Sigmoid colon (tissue), 7 donors: ENCODE results near the gene COPB2. TPM values are rescaled to one million over a fixed set of nuclear protein-coding genes. Genes with fewer than 3 reads are reported as not detected.

Experiments
- DNase-seq: peaks from one replicate; pipeline ENCODE4 v3.0.0-alpha.2; 2019
- H3K27ac ChIP-seq, 4 donors: fragments of 200-600 bp; sonication (generic); one replicate each; pipeline ENCODE4 v1.5.1; 2016 to 2019; ENCODE audit warnings: mild to moderate bottlenecking in 1 of 4
- H3K27me3 ChIP-seq, 3 donors: fragments of 200-600 bp; sonication (generic); one replicate each; pipeline ENCODE4 v1.5.1; 2019; ENCODE audit warnings: mild to moderate bottlenecking in 1 of 3
- H3K36me3 ChIP-seq, 4 donors: fragments of 200-600 bp; sonication (generic); one replicate each; pipeline ENCODE4 v1.5.1; 2016 to 2019
- H3K4me1 ChIP-seq, 4 donors: fragments of 200-600 bp; sonication (generic); one replicate each; pipeline ENCODE4 v1.5.1; 2017 to 2019
- H3K4me3 ChIP-seq, 4 donors: fragments of 200-600 bp; sonication (generic); one replicate each; pipeline ENCODE4 v1.5.1; 2017 to 2019; ENCODE audit warnings: mild to moderate bottlenecking in 2 of 4, moderate library complexity in 1 of 4
- H3K9me3 ChIP-seq, 4 donors: fragments of 200-600 bp in 3 of 4; sonication (generic) in 3 of 4; one replicate each; pipeline versions ENCODE4 v1.5.1 to v1.6.1; 2013 to 2019
- CTCF ChIP-seq, 4 experiments: fragments of 450-650 bp in 3 of 4; fragments of 200-600 bp in 1 of 4; IDR thresholded peaks; one replicate each; pipeline ENCODE4 v1.5.1; 2016 to 2019; ENCODE audit warnings: antibody characterized with exemption in 4 of 4, mild to moderate bottlenecking in 3 of 4, moderate library complexity in 2 of 4
- EP300 ChIP-seq, 4 donors: sonication (generic); formaldehyde crosslinking; IDR thresholded peaks; one replicate each; pipeline ENCODE4 v1.6.1; 2017; ENCODE audit warnings: antibody characterized with exemption in 4 of 4
- POLR2A ChIP-seq, 2 donors: fragments of 450-650 bp; IDR thresholded peaks; one replicate each; pipeline ENCODE4 v1.6.1; 2016; ENCODE audit warnings: antibody characterized with exemption in 2 of 2, mild to moderate bottlenecking in 2 of 2, moderate library complexity in 2 of 2
- POLR2AphosphoS5 ChIP-seq, 4 donors: sonication (generic); formaldehyde crosslinking; IDR thresholded peaks; one replicate each; pipeline ENCODE4 v1.6.1; 2017; ENCODE audit warnings: antibody characterized with exemption in 4 of 4
- WGBS, 2 donors: extraction: QIAGEN DNeasy Blood & Tissue Kit; methylation state at CpG; one replicate each; pipeline ENCODE4 v1.1.7; 2013; 5-methylcytosine and 5-hydroxymethylcytosine counted together
- intact Hi-C: fragments of 100-400 bp; cut with DNase I; formaldehyde crosslinking; loops from one replicate; pipeline ENCODE4 v1.15.1; 2023
- polyA plus RNA-seq, 3 donors: library from polyadenylated mRNA; stranded (reverse); fragments of 200-250 nt; gene quantifications; one replicate each; pipeline ENCODE4 v1.2.3, GENCODE V29; 2013
- total RNA-seq, 4 donors: library from RNA; depleted of rRNA; stranded (reverse); fragments of >200 nt; gene quantifications; one replicate each; pipeline ENCODE4 v1.1.0, GENCODE V29; 2016
- donor health status: healthy with polysubstance abuse.
- donor health status: Bipolar disorder and iron deficiency.
- donor health status: healthy.

Gene COPB2
- total and polyA plus RNA-seq, 7 donors = 52.3 to 82.0 (median 63.7) TPM

DNA sequence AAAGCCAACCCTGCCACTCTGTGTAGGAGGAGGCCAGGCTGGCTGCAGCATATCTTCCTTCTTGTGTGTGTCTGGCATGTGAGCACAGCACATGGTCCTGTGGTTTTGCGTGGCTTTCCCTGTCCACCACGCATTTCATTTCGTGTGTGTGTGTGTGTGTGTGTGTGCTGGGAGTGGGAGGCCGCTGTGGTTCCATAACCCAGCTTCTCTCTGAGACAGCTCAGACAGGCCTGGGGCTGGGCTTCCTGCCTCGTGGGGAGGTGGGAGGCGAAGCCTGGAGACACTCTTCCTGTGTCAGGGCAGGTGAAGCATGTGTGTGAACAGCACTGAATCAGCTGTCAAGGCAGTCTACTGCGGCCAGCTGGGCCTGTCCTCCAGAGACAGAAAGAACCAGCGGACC lies 61.6 kb downstream of the COPB2 start:
- Histone ChIP-seq H3K4me1 (peaks cover 0 to 9% (median 0%) of the 10 kb centered on the region in 4 donors), H3K27ac (no peak overlapping the region), H3K36me3 (no peaks in the 10 kb centered on the region), H3K27me3 (peaks cover 0 to 16% (median 0%) of the 10 kb centered on the region in 3 donors), H3K4me3 (no peak overlapping the region), H3K9me3 (no peaks in the 10 kb centered on the region)
- 60 to 79% methylated on average over 8 of the region's 8 CpGs for WGBS, 2 donors
- intact Hi-C loops = no loop called here
- DNase-seq = no peak
- TF ChIP-seq POLR2AphosphoS5 (IDR thresholded peaks at IDR 0.05) (no peak), POLR2A (IDR thresholded peaks at IDR 0.05) (no peak), CTCF (IDR thresholded peaks at IDR 0.05) (no peak), EP300 (IDR thresholded peaks at IDR 0.05) (no peak)

GRCh38 chr3:139327231-139327630 lies 62.2 kb downstream of the COPB2 start:
- Histone ChIP-seq H3K4me3 (no peak overlapping the region), H3K27me3 (peaks cover 0 to 16% (median 0%) of the 10 kb centered on the region in 3 donors), H3K9me3 (no peaks in the 10 kb centered on the region), H3K27ac (no peak overlapping the region), H3K36me3 (no peaks in the 10 kb centered on the region), H3K4me1 (peaks cover 0 to 9% (median 0%) of the 10 kb centered on the region in 4 donors)
- intact Hi-C loops = no loop called here
- 89 to 90% methylated on average over 5 of the region's 5 CpGs for WGBS, 2 donors
- DNase-seq = no peak
- TF ChIP-seq EP300 (IDR thresholded peaks at IDR 0.05) (no peak), CTCF (IDR thresholded peaks at IDR 0.05) (no peak), POLR2A (IDR thresholded peaks at IDR 0.05) (no peak), POLR2AphosphoS5 (IDR thresholded peaks at IDR 0.05) (no peak)

- TF ChIP-seq CTCF (IDR thresholded peaks at IDR 0.05) = no peak
- TF ChIP-seq POLR2A (IDR thresholded peaks at IDR 0.05) = no peak
- TF ChIP-seq EP300 (IDR thresholded peaks at IDR 0.05) = no peak
- TF ChIP-seq POLR2AphosphoS5 (IDR thresholded peaks at IDR 0.05) = no peak
- Histone ChIP-seq H3K4me3 (no peak overlapping the region), H3K27ac (no peak overlapping the region), H3K4me1 (peaks cover 0 to 9% (median 0%) of the 10 kb centered on the region in 4 donors), H3K9me3 (no peaks in the 10 kb centered on the region), H3K27me3 (peaks cover 0 to 16% (median 0%) of the 10 kb centered on the region in 3 donors), H3K36me3 (no peaks in the 10 kb centered on the region)
- no peak for DNase-seq
- intact Hi-C loops = no loop called here
- 80 to 83% methylated on average over 4 of the region's 4 CpGs for WGBS, 2 donors
These were observed 62.7 kb downstream of the COPB2 start for GRCh38 chr3:139326707-139327106.

DNA sequence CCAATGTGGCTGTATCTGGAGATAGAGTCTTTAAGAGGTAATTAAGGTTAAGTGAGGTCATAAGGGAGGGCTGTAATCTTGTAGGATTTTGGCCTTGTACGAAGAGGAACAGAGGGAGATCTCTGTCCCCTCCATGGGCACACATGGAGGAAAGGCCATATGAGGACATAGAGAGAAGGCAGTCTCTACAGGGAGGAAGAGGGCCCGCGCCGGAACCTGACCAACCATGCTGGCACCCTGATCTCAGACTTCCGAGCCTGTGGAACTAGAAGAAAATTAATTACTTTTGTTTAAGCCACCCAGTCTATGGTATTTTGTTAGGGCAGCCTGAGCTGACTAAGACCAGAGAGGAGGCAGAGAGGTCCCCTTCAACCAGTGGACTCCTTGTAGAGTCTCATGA lies 63.3 kb downstream of the COPB2 start:
- Histone ChIP-seq H3K4me3 (no peak overlapping the region), H3K27me3 (peaks cover 0 to 14% (median 0%) of the 10 kb centered on the region in 3 donors), H3K4me1 (peaks cover 0 to 9% (median 0%) of the 10 kb centered on the region in 4 donors), H3K36me3 (no peaks in the 10 kb centered on the region), H3K9me3 (no peaks in the 10 kb centered on the region), H3K27ac (no peak overlapping the region)
- DNase-seq = no peak
- TF ChIP-seq POLR2AphosphoS5 (IDR thresholded peaks at IDR 0.05) (no peak), POLR2A (IDR thresholded peaks at IDR 0.05) (no peak), CTCF (IDR thresholded peaks at IDR 0.05) (no peak), EP300 (IDR thresholded peaks at IDR 0.05) (no peak)
- intact Hi-C loops = no loop called here
- 86 to 91% methylated on average over 5 of the region's 5 CpGs for WGBS, 2 donors

- TF ChIP-seq POLR2AphosphoS5 (IDR thresholded peaks at IDR 0.05) (no peak), EP300 (IDR thresholded peaks at IDR 0.05) (no peak)
- Histone ChIP-seq H3K4me1 (peaks cover 0 to 9% (median 0%) of the 10 kb centered on the region in 4 donors), H3K9me3 (no peaks in the 10 kb centered on the region), H3K27me3 (peaks cover 0 to 8% (median 0%) of the 10 kb centered on the region in 3 donors), H3K36me3 (no peaks in the 10 kb centered on the region), H3K27ac (no peak overlapping the region), H3K4me3 (no peak overlapping the region)
- intact Hi-C loops = loop anchor here (2.0 kb wide), 1 partner anchor 207 kb away; no protein-coding TSS in a partner anchor
- whole genome bisulfite sequencing, 2 donors = 79 to 83% methylated on average over 3 of the region's 3 CpGs
- no peak for DNase-seq
These were observed 63.9 kb downstream of the COPB2 start for GRCh38 chr3:139325551-139325950.
